ENCODE measurements around the gene CGN.

CGN gene

DNA sequence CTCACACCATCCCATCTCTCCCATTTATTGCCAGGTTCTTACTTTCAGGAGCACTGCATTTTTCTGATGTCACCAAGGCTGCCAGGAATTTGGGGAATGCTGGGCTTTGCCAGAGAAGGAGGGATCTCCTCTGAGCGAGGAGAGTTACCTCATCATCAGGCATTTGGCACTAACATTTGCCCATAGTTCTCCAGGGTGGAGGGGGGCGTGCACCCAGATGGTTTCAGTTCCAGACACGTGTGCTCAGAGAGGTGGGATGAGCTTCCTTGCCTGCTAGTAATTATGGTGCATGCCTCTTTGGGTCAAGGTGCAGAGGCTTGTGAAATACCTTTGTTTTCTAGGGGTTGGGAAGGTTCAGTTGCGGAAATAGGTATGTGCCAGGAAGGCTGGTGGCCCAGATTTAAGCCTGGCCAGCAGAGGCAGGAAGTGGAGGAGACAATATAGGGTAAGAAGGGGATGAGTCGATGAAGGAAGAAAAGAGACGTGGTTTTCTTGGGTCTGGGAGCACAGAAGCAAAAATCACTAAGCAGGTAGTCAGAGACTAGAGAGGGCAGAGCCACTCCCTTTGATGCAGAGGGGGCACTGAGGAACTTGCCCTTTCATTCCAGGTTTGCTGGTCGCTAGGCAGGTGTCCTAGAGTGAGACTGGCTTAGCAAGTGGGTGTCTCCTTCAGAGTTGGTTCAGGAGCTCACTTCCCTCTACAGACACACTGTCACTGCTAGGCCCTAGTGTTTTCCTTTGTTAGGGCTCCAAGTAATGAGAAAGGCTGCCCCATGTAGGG, 36.1 kb downstream of the CGN start:
- no peak for DNase-seq (ENCODE audit: low spot score)

DNA sequence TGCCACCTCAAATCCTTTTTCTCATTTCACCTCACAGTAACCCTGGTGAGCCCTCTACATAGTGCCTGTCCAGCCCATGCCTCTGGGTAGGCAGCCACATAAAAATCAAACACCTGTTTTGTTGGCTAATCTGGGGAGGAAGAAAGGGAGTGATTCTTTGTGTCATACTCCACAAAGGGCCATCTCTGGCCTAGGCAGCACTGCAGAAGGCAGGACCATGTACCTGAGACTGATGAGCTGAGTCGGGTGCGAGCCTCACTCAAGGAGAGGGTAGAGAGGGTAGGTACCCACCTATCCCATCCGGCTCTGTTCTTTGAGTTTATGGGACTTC, 36.7 kb downstream of the CGN start:
- no peak for DNase-seq (ENCODE audit: low spot score)

DNA sequence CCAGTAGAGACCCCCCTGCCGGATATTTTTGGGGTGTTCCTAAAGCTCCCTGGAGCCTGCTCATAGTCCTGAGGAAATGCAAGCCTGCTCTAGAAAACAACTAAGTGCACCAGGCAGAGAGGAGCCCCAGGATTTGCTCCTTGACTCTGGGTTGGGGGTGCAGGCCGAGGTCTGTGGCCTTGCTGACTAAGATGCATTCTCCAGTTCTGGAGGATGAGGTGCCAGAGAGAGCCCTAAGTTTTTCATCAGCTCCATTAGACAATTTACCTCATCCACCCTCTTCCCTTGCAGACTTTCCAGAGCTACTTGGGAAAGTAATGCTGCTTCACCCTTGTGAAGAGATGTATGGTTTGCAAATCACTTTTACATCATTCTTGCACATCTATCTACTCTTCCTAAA, 38.0 kb downstream of the CGN start:
- no peak for DNase-seq (ENCODE audit: low spot score)

GRCh38 chr1:151553659-151554058, 42.5 kb downstream of the CGN start:
- DNase-seq (ENCODE audit: low spot score), result no peak

DNA sequence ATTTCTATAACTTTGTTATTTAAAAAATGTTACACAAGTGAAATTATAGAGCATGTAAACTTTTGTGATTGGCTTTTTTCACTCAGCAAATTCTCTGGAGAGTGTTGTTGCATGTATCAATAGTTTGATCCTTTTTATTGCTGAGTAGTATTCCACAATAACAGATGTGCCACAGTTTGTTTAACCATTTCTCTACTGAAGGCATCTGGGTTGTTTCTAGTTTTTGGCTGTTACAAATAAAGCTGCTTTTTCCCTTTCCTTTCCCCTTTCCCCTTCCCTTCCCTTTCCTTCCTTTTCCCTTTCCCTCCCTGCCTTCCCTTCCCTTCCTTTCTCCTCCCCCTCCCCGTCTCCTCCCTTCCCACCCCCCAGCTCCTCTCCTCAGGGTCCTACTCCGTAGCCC, 44.9 kb downstream of the CGN start:
- no peak for DNase-seq (ENCODE audit: low spot score)

DNA sequence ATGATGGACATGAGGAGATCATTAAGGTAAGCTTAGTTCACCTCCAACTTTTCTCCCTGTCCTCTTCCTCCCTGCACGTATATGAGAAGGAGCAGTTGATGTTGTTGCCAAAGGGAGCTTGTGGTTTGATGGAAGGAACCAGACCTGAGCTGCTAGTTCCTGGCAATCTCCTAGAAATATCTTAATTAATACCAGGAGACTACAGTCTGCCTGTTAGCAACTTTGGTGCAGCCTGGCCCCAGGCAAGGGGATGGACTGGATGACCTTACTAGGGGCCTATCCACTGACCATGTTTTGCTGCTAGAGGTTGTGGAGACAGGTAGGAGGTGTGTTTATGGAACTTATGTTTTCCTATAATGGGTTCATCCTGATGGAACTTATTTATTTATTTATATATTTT, 51.5 kb downstream of the CGN start:
- no peak for DNase-seq (ENCODE audit: low spot score)

- no peak for DNase-seq (ENCODE audit: low spot score)
Observed at GRCh38 chr1:151563376-151563775, 52.2 kb downstream of the CGN start.

GRCh38 chr1:151565502-151566189, 54.5 kb downstream of the CGN start:
- no peak for DNase-seq (ENCODE audit: low spot score)

DNA sequence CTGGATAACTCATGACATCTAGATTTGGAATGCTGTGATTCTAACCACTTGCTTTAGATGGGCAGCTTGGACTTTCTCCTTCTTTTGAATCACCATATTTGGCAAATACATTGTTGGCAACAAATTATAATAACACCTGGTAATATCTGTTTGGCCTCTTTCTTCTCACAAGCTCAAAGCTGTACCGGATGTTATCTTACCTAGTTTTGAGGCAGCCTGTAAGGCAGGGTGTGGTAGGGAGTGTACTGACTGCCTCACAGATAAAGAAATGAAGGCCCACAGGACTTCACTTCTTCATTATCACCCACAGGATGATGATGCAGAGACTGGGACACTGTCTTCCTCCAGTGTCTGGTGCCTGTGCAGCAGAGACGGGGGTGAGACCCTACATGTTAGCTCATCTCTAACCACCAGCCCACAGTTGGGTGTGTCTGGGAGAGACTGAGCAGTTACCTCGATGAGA, 57.5 kb downstream of the CGN start:
- DNase-seq (ENCODE audit: low spot score), result peak; percentile 48

DNA sequence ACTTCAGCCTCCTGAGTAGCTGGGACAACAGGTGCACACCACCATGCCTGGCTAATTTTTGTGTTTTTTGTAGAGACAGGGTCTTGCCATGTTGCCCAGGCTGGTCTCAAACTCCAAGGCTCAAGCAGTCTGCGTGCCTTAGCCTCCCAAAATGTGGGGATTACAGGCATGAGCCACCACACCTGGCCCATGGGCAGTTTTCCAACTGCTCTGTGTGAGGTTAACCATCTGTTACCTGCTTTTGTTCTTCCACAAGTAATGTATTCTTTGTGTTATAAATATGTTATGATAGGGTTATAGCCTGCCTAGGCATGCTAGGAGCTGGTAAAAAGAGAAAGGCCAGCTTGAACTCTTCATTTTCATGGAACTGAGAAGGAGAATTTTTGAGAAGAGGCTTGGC, 59.6 kb downstream of the CGN start:
- DNase-seq (ENCODE audit: low spot score), result no peak

DNA sequence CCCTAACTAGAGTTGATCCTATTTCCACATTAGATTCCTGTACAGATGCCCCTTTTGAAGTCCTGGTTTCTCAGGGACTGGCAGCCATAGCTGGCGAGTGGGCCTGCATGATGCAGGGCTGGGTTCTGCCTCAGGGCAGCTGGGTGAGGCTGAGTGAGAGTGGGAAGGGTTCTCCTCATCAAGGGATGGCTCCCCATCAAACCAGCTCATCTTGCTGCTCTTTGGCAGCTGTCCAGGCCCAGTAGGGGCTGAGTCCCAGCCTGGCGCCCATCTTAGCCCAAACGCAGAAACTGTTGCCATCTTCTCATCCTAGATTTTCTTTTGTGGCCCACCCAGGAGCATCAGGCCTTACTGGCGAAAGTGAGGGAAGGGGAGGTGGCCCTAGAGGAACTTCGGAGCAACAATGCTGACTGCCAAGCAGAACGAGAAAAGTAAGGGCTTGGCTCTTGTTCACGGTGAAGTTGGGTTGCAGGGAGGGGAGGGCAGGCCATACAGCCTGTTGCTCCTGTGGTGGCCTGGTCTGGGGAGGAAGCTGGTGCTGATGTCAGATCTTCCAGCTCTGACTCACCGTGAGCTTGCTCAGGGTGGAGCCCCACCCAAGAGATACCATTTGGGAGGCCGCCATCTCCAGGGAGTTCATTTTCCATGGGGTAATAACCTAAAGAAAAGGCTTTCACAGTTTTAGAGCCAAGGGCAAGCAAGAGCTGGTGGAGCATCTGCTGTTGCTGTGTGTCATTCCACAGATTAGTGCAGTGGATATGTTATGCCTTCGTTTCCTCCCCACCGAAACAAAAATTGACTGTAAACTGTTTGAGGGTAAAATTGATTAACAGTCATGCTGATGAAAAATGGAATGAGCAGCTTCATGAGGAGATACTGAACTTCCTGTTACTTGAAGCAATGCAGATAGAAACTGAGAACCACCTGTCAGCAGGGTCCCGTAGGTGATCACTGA, 63.7 kb downstream of the CGN start:
- DNase-seq (ENCODE audit: low spot score), result peak; percentile 88

GRCh38 chr1:151577173-151577572, 66.0 kb downstream of the CGN start:
- DNase-seq (ENCODE audit: low spot score), result no peak

DNA sequence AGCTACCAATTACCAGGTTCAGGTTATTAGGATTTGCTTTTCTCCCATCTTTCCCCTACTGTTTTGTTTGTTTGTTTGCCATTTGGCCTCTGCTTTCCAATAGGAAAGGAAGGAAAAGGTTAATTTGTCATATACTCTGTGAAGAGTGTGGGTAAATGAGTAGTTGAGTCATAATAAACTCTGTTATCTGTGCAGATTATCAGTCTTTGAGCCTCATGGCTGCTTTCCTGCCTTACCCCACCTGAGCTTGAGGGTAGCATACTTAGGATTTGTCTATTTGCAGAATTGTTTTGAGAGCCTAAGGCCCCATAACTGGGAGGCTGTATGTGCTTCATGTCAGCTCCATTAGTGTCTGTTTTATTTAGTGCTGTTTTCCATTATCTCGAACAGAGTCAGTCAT, 67.8 kb downstream of the CGN start:
- no peak for DNase-seq (ENCODE audit: low spot score)

DNA sequence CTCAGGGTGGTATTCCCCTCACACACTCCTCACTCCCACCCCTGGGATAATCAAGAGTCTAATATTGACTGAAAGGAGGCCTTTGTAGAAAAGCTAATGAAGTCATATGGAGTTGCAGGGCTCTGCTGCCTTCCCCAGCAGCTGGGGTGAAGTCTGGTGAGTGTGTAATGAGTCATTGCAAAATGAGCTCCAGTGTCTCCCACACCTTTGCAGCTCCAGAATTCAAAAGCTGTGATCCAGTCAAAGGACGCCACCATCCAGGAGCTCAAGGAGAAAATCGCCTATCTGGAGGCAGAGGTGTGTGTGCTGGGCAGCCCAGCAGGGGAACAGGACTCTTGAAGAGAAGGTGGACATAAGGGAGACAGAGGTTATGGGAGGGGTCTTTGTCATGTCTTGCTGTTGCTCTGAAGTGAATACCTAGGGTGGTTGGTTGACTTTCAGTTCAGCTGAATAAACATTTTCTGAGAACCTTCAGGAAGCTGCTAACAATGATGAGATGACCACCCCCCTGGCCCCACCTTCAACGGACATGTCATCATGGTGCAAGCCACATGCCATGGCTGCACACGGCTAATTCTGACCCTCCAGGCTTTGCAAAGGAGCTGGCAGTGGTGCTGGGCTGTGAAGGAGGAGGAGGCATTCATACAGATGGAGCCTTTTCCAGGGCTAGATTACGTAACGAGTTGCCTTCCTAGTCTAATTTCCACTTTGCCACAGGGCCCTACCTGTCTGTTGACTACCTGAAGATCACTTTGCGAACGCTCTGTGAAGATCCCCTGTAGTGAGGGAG, 68.4 kb downstream of the CGN start:
- no peak for DNase-seq (ENCODE audit: low spot score)

- no peak for DNase-seq (ENCODE audit: low spot score)
Observed at GRCh38 chr1:151581451-151581850, 70.3 kb downstream of the CGN start.

GRCh38 chr1:151581921-151582320, 70.7 kb downstream of the CGN start:
- DNase-seq (ENCODE audit: low spot score), result no peak

- DNase-seq (ENCODE audit: low spot score), result no peak
Observed at GRCh38 chr1:151583796-151584195, 72.6 kb downstream of the CGN start.

- DNase-seq (ENCODE audit: low spot score), result peak; percentile 53
Observed at GRCh38 chr1:151584278-151584677, 73.1 kb downstream of the CGN start.

DNA sequence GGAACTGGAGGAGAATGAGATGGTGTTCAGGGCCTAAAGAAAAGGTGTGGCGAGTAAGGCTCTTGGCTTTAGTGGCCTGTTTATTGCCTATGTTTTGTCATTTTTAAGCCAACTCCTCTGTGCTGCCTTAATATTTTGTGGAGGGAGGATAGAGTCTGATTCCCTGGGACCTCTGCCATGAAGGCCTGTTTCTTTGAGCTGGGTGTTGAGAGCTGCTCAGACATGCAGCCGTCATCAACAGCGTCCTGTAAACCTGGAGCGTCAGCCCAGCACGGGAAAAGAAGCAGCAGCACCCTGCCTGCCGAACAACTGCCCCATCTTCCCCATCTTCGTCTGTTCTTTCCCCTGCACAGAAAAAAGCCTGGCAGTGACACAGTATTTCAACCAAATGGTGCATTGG, 73.6 kb downstream of the CGN start:
- DNase-seq (ENCODE audit: low spot score), result no peak

DNA sequence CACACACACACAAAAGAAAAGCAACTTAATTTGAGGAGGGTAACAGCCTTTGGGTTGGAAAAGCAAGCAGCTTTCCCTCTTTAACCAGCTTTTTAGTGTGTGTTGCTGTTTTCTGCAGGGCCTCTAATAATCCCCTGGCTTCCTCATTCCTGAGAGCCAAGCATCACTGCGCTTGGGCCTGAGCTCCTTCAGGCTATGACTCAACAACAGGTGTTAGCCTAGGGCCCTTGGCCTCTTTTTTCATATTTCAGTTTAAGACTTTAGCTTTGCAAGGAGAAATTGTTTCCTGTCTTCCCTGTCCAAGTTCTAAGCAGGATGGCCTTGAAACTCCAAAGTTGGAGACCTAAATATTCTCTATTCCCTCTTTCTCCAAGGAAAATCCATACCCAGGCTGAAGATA, 74.4 kb downstream of the CGN start:
- no peak for DNase-seq (ENCODE audit: low spot score)
